GM10847 (cell line): ENCODE results near the gene AACS.

Source experiments
- POLR2A ChIP-seq: IDR thresholded peaks from 2 replicates; pipeline ENCODE4 v1.6.1; 2011; ENCODE audit not compliant: insufficient read length; ENCODE audit errors: extremely low read depth

AACS gene

DNA sequence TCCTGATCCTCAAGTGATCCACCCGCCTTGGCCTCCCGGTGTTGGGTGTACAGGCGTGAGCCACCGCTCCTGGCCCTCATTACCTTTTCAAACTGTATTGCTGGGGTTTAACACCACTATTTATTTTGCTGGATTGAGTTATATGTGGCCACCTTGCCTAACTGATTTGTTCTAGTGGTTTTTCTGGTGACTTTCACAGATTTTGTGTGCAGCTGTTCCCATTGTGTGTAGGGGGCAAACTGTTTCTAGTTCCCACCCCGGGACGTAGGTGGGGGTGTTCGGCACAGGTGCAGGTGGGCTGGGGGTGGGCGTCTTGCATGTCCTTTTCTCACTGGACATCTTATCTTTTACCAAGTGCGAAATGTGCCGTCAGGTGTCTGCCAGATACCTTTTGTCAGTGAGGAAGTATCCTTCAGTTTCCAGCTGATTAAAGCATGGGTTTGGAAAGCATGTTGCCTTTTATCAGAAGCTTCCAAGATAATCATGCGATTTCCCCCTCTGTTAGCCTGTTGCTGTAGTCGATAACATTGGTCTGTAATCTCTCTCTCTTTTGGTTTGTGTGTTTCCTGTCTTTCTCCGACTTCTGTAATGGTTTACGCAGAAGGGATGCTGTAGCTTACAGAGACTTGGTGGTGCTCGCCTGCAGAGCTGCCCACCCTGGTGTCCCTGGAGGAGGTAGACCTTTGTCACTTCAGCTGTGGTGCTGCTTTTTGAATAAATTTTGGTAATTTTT, 33.6 kb downstream of the AACS start:
- no peak for TF ChIP-seq POLR2A

DNA sequence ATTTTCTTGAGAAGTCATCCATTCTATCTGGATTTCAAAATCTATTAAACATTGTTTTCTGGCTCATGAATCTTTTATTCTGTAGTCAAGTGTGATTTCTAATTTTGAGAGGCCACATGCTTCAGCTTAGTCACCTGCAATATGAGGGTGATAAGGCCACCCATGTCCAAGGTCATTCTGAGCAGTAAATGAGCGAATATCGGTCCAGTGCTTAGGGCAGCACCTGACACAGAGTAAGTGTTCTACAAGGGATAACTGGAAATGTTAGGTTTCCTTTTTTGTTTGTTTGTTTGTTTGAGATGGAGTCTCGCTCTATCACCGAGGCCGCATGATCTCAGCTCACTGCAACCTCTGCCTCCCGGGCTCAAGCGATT, 34.2 kb downstream of the AACS start:
- TF ChIP-seq POLR2A, result no peak

DNA sequence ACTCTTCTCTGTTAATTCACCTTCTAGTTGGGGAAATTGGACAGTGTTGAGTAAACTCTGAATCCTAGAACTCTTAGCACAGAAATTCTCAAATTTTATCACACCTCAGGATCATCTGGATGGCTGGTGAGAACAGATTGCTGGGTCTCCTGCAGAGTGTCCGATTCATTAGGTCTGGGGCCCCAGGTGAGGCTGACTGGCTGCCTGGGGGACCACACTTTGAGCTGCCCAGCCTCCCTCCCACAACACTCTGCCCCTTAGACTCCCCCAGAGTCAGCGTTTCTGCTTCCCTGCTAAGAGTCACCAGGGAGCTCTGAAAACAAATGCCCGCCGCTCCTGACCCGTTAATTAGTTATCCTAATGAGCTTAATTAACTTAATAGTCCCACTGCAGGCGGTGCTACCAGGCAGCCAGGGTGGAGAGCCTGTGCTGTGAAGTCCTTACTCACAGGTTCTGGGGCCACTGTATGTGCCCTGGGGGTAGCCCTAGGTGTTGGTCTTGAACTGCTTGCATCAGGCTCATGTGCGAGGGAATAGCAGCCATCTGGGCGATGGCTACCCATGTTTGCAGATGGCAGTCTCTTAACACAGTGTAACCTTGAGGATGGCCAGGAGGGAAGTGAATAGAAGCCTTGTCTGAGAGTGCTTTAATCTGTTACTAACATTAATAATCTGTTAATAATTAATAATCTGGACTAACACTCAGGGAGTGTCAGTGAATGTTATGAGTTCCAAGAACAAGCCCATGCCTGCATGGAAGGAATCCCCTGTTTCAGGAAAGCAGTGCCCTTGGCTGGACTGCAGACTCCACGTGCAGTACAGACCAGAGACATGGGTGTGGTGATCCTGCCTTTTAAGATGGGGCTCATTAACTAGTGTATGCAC, 35.6 kb downstream of the AACS start:
- TF ChIP-seq POLR2A, result no peak

DNA sequence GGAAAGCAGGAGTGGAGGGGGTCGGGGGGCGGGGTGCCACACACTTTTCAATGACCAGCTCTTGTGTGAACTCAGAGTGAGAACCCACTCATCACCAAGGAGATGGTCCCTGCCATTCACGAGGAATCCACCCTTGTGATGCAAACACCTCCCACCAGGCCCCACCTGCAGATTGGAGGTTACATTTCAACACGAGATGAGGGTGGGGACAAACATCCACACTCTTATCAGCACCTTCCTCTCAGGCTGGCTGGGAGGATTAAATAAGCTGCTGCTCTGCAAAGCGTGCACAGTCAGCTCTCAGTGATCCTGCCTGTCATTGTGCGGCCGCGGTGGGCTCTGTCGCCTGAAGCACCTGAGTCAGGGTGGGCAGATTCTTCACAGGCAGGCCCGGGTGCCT, 39.7 kb downstream of the AACS start:
- no peak for TF ChIP-seq POLR2A

DNA sequence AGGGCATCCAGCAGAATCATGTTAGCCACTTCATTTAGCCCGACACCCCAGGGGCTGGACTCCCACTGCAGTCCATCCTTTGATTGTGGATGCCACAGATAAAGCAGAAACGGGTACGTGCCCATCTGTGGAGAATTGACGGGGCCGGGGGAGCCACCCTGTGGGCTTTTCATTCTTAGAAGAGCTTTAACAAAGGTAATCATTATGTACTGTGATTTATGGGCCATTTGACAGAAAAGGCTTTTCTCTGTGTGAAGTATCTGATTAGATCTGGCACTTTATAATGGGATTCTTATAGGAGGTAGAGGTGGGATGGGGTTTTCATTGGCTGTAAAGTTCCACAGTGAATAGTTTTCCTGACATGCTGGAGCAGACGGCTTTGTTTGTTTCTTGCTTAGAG, 40.4 kb downstream of the AACS start:
- no peak for TF ChIP-seq POLR2A

DNA sequence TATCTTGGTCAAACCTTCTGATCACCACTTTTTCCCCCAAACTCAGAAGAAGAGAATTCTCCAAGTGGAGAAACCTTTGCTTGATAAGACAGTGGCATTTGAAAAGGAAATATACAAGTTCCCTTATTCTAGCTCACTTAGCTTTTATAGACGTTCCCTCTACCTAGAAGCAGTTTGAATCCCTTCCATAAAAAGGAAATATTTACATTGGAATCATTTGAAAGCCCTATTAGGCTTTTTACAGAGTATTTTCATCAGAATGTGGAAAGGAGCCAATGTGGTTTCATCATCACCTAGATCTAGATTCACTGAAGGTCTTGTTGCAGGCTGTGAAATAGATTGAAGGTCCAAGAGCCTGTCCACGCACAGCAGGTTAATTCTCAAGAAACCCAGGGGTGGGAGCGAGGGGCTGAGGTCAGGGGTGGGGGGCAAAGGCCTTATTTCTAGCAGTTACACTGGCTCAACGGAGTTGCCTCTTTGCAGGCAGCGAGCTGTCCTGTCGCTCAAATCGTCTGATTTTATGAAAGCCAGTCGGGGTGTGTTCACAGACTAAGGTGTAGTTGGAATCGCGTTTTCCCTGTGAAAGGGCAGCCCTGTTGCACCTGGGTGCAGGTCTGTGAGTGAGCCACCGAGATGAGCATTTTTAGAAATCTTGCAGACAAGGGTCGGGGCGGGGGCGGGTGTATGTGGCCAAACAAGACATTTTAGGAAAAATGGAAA, 45.6 kb downstream of the AACS start:
- TF ChIP-seq POLR2A, result no peak

DNA sequence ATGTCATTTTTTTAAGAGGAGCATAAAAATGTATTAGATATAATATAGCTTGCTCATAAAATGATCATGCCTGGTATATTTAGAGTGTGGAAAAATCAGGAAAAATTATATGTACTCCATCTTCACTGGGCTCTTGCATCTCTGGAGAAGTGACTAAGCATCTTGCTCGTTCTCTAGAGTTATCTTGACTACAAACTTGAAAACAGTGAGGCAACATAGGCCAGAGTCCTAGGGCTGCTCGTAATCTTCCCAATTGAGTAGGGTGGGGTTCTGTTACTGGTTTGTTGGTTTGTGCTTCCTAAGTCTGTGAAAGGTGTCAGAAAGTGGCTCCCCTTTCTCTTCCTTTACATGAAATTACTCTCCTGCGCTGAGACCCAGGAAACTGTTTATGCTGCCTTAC, 46.2 kb downstream of the AACS start:
- no peak for TF ChIP-seq POLR2A

DNA sequence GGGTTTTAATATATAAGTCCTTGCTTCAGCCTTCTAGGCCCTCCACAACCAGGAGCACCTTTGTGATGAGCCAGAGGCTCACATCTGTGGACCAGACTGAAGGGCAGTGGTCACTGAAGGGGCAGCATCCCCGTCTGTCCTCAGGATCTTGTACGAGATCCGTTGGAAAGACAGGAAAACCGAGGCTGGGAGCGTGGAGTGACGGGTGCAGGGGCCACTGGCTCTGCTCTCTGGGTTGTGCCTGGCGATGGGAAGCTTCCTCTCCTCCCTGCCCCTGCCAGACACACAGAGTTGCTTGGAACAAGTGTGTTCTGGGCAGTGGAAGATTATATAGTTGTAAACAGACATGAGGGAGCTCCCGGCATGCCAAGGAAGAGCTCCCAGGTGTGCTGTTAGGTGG, 48.0 kb downstream of the AACS start:
- TF ChIP-seq POLR2A, result no peak

DNA sequence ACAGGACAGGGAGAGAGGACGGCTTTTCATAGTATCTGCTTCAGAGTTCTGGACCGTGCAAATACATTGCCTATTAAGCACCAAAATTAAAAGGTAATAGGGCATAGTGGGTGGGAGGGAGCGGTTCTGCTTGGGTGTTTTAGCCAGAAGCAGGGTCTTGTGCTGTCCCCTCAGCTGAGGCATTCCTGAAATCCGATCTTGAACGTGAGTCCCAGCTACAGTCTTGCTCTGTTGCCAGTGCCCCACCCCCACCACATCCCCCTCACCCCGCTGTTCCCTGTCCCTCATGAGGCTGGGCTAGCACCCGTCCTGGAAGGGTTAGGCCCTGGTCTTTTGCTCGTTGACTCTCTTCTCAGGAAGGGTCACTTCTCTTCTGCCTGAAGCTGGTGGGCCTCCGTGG, 48.6 kb downstream of the AACS start:
- no peak for TF ChIP-seq POLR2A

DNA sequence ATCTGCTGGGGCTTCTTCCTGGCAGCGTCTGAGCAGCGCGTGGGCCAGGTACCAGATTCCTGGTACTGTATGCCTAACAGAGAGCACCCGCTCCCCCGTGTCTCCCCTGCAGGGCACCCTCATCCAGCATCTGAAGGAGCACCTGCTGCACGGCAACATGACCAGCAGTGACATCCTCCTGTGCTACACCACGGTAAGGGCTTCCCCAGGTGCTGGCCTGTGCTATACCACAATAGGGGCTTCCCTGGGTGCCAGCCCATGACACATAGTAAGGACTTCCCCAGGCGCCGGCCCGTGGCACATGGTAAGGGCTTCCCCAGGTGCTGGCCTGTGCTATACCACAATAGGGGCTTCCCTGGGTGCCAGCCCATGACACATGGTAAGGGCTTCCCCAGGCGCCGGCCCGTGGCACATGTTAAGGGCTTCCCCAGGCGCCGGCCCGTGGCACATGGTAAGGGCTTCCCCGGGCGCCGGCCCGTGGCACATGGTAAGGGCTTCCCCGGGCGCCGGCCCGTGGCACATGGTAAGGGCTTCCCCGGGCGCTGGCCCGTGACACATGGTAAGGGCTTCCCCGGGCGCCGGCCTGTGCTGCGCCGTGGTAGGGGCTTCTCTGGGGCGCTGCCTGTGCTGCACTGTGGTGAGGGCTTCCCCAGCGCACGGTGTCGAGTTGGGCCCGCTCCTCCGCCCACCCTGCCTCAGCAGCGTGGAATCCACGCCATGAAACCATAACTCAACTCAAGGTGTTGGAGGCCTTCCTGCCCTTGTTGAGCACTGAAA, 49.3 kb downstream of the AACS start:
- no peak for TF ChIP-seq POLR2A

DNA sequence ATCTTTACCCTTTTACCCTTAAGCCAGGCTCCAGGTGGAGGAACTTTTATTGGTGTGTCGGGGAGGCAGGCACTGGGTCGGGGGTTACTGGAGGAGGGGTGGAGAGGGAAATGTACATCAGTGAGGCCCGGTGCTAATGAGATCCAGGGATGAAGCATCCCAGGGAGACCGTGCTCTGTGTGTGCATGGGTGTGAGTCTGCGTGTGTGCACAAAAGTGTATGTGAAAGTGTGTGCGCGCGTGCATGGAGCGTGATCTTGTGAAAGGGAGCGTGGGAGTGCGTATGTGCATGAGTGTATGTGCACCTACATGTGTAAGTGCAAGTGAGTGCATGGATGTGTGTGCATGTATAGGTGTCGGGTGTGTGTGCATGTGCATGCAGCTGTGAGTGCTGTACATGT, 55.3 kb downstream of the AACS start:
- no peak for TF ChIP-seq POLR2A

DNA sequence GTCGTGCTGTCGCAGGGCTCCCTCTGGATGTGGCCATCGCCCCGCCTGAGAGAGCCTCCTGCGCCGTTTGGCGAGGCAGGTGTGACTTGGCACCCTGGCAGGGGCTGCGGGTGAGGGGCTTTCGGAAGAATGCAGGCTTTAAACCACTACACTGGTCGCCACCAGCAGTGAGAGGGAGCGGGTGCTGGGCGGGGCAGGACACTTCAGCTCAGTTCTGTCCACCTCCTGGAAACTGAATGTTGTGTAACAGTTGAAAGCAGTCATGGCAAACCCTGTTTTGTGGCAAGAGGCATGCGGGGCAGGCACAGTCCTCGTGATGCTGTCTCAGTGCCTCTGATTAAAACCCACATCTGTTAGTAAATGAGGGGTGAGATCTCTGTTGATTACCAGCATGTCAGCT, 55.9 kb downstream of the AACS start:
- no peak for TF ChIP-seq POLR2A

DNA sequence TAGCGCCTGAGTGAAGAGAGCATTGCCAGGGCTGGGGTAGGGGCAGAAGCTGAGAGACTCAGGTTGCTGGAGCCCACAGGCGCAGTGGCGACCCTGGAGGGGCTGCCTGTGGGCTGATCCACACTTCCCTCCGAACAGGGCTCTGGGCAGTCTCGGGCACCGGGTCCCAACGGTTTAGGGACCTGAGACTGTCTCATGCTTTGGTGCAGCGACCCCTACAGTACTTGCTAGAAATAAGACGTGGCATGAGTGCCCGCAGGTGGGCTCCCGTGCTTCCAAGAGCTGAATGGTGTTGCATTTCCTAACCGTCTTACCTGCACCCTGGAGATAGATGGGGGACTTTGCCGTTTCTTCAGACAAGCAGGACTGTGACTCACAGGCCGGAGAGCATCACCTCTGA, 57.4 kb downstream of the AACS start:
- TF ChIP-seq POLR2A, result no peak

DNA sequence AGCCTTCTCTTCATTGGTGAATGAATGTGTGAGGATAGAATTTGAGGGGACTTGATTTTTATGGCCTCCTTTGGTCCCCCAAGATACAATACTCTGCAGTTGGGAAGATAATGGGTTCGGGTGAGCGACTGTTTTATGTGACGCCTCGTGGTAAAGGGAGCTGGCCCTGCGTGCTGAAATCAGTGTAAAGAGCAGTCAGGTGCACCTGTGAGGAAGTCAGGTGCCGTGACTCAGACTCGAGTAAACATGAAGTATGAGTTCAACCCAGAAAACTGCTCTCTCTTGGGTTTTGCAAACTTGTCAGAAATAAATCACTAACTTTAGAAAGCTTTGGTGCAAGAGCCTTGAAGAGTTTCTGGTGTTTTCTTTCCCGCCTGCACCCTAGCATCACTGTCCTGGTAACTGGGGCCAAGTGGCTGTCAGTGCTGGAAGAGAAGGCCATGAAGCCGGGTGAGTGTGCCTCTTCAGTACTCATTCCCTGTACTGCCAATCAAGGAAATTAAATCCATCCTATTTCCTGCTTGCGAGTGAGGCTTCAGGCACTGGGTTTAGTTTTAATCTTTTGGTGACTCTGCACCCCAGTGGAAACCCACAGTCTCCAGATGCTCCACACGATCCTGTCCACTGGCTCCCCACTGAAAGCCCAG, 59.2 kb downstream of the AACS start:
- no peak for TF ChIP-seq POLR2A

DNA sequence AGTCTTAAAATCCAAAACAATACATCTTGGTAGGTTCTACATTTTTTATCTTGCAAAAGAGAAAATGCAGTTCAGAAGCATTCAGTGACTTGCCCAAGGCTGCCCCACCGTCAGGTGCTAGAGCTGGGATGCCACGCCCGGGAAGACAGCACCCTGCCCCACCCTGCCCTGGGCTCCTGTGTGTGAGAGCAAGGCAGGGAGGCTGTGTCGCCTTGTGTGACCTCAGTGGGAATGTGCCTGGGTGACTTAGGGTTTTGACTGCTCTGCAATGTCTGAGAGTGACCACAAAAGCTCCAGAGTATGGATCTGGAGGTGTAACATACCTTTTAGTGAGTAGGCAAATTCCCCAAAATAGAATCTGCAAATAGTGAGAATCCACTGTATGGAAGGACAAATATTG, 60.0 kb downstream of the AACS start:
- TF ChIP-seq POLR2A, result no peak
